HG03159 (cell line): ENCODE results near the gene ESRP2.
A peak's percentile ranks its signal among the peaks of the same experiment; 100 is the strongest.

Experiments
- ATAC-seq: cut with Tn5 transposase; IDR thresholded peaks from one replicate; pipeline ENCODE4 v1.9.1; 2021; ENCODE audit warnings: mild to moderate bottlenecking, moderate library complexity; ENCODE audit not compliant: unreplicated experiment

The ESRP2 gene

DNA sequence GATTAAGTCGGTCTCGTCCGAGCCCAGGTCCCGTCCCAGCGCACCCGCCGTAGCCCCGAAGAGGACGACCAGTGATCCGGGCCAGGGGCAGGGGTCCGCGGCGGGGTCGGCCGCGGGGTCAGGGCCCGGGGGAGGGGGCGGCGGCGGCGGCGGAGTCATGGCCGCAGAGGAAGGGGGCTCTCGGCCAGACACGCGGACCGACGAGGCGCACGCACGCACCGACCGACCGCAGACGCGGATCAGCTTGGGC is at the start of gene ESRP2:
TSS of gene ESRP2 (minus strand) at position 241 of the 250 bp plus-strand sequence. CDS start at position 159, 82 bp downstream.
- no peak for ATAC-seq

DNA sequence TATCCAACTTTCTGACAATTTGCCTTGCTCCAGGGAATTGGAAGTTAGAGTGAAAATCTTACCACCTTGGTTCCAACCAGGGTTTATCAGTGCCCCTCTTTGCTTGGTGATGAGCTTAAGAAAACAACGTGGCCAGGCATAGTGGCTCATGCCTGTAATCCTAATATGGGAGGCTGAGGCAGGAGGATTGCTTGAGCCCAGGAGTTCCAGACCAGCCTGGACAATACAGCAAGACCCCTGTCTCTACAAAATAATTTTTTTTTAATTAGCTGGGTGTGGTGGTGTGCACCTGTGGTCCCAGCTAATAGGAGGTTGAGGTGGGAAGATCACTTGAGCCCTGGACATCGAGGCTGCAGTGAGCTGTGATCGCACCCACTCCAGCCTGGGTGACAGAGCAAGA is 49.8 kb upstream of the ESRP2 start:
- ATAC-seq: no peak

DNA sequence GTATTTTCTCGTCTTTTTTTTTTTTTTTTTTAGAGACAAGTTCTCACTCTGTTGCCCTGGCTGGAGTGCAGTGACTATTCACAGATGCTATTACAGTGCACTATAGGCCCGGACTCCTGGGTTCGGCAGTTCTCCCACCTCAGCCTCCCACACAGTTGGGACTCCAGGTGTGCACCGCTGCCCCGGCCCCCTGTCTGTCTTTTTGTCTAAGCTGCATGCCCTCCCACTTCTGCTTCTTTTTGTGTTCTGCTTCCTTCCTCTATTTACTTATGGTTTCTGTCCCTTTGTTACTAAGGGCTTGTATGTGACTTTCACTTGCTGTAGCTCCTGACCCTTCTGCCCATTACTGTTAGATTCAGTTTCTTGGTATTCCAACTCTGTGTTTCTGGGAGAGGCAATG is 48.9 kb upstream of the ESRP2 start:
- peak; percentile 56 for ATAC-seq

DNA sequence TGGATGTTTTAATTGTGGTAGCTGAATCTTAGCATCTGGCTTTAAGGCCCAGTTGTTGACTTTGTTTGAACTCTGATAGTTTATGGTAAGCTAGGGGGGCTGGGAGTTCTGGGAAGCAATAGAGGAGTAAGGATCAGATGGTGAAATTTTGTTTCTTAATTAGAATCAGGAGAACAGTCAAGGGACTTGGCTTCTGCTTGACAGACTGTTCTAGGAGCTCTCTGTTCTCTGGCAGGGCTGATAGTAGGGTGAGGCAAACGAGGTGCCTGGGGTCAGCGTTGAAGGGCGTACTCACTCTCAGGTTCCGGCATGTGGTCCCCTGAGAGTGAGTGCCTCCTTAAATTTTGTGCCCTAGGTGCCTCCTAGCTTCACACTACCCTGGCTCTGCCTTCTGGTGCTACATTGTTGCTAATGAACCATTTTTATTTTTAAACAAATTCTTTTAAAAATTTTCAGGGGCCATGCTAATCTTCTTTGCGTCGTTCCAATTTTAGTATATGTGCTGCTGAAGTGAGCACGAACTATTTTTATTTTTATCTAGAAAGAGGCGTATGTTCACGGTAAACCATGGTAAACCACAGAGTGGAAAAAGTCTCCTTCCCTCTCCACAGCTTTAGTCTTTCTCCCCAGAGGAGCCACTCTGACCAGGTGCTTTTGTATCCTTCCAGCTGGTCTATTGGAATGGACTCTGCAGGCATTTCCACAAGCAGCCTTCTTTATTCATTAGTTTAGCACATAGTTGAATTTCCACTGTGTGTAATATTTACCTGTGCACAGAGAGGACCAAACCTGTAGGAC is 48.1 kb upstream of the ESRP2 start:
- ATAC-seq: no peak

DNA sequence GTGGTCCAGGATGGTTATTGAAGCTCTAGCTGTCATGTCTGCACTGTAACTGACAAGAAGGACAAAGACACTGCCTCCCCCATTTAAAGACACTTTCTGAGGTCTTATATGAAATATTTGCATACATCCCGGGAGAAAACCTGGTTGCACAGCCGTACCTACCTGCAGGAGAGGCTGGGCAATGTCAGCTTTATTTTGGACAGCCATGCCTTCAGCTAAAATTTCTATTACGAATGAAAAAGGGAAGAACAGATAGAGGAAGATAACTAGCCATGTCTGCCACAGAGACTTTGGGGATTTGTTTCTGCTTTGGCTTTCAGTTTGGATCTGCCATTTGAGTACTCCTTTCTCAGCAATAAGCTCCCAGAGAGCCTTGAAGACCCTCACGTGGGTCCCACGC is 47.4 kb upstream of the ESRP2 start:
- no peak for ATAC-seq

DNA sequence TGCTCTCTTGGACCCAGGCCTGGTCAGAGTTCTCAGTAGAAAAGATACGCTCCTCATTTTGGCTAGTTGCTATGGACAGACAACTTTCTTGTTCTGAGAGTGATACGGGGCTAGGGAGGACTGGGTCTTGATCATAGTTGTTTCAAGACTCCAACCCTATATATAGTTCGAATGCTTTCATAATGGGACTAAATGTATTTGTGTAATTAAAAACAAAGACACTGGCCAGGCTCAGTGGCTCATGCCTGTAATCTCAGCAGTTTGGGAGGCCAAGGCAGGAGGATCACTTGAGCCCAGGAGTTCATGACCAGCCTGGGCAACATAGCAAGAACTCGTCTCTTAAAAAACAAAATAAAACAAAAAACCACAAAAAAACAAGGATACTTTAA is 46.1 kb upstream of the ESRP2 start:
- ATAC-seq: no peak

DNA sequence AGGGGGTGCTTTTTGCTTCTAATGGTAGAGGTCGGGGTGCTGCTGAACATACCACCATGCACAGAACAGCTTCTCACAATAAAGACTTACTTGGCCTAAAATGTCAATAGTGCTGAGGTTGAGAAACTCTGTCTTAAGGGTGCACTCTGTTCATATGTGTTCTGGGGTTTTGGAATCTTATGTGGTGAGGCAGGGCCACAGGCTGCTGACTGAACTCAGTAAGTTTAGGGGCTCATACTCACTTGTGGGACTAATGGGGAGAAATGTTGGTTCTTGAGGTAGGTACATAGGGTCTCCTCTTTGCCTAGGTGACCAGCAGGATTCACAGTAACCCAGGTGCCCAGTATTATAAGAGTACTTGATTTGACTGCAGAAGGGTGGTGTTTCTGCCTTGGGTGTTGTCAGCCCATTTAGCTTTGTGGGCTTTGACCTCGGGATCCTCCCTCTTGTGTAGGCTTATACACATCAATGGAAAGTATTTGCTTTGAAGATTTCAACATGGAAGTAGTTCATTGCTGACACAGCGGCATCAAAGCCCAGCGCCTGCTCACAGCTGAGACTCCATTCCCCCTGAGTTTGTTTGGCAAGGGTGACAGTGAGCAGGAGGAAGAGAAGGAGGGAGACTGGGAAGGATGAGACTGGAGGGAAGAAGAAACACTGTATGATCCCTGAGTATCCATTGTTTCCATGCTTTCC is 45.6 kb upstream of the ESRP2 start:
- no peak for ATAC-seq

DNA sequence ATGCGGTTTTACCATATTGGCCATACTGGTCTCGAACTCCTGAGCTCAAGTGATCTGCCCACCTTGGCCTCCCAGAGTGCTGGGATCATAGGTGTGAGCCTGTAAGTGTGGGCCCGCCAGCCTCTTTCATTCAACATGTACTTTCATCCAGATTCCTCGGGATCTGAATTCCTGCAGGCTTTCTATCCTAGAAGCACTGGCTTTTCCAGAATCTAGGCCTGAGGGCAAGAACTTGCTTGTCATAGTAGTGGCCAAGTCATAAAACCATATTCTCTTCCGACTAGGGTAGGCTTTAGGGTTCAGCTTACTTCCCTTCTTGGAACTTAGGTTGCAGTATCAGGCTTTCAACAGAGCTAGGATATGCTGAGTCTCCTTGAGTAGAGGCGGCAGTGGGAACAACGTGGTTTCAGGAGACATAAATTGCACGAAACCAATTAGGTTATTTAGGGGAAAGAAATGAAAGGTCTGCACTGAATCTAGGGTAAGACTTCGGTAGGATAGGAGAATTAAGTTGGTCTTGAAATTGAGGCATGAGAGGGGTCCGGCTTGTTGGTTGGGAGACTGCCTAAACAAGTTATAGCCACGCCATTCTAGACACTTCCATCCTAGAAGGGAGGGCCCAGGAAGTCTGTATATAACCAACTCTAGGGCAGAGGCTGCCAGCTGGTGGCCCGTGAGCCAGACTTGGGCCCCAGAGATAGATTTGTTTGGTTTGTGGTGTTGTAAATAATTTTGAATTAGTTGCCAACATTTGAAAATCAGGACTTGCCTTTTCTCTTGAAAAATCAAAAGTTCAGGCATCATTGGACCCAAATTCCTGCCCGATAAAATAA is 44.0 kb upstream of the ESRP2 start:
- ATAC-seq: no peak

DNA sequence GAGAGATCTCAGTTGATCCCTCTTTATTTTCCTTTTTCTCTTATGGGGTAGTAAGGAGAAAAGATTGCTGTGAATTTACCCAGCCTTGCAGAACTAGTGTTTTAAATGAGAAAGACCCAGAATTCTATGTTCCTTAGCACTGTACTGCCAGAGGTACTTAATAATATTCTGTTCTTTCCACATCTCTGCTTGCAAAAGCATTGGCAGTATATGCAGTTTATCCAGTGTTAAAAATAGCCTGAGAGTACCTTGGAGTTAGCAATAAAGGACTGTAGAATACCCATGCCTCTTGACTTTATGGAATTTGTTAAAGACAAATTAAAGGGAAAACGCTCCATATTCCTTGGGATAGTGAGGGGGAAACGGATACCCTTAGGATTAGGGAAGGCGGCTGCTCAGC is 40.3 kb upstream of the ESRP2 start:
- ATAC-seq: no peak

DNA sequence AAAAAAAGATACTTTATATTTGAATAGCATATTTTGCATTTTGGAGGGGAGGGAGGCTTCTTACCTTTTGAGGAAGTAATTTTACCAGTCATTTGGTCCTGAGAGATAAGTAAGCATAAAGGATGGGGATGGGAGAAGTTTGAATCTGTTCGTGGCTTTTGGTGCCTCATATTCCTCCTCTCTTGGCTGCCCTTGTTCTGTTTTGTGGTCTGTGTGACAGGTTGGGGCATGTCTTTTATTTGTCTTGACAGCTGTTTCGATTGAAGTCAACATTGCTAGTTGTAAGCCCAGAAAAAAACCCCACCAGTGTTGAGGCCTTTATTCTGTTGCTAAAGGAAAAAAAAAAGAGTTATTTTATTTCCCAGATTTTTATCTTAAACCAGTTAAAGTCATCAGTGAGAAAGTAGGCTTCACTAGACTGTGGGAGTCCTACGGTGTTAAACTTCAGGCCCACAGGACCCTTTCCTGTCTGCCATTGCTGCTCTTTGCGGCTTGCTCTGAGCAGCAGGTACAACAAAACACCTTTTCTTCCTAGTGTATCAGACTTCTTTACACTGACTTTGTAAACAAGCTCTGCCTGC is 39.8 kb upstream of the ESRP2 start:
- ATAC-seq: peak; percentile 51

DNA sequence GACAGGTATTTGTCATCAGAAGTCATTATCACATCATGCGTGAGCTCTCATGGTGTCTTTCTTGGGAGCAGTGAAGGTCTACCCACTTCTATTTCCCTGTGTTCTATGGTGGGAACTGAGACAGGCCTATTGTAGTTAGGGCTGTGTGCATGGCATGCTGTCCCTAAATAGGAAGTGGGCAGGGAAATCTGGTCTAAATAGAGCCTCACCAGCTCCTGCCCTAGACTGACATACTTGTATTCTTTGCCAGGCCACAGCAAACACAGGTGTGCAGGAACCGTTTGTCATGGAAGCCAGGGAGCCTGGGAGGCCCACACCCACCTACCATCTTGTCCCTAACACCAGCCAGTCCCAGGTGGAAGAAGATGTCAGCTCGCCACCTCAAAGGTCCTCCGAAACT is 38.5 kb upstream of the ESRP2 start:
- ATAC-seq: no peak

DNA sequence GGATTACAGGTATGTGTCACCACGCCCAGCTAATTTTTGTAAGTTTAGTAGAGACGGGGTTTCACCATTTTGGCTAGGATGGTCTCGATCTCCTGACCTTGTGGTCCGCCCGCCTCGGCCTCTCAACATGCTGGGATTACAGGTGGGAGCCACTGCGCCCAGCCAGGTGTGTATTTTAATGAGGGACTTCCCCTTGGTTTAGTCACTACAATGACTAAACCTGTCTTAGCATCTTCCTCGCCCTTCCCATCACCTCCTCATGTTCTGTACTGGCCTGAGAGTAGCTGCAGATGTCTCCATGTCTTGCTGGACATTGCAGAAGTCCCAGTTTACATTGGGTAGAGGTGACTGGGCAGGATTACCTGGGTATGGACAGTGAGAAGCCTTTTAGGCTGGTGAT is 38.0 kb upstream of the ESRP2 start:
- ATAC-seq: no peak

DNA sequence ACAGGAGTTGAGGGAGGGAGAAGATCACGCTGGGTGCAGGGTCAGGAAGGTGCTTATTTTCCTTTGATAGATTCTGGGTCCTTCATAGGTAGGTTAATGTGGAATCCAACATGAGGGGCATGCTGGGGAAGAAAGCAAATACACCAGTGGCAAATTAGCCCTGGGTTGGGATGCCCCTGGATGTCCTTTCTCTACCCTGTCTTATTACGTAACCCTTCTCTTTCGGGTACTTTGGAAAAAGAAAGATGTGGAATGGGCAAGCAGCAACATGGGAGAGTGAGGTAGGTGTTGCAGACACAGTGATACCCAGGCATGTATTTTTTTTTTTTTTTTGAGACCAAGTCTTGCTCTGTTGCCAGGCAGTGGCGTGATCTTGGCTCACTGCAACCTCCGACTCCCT is 37.5 kb upstream of the ESRP2 start:
- no peak for ATAC-seq

DNA sequence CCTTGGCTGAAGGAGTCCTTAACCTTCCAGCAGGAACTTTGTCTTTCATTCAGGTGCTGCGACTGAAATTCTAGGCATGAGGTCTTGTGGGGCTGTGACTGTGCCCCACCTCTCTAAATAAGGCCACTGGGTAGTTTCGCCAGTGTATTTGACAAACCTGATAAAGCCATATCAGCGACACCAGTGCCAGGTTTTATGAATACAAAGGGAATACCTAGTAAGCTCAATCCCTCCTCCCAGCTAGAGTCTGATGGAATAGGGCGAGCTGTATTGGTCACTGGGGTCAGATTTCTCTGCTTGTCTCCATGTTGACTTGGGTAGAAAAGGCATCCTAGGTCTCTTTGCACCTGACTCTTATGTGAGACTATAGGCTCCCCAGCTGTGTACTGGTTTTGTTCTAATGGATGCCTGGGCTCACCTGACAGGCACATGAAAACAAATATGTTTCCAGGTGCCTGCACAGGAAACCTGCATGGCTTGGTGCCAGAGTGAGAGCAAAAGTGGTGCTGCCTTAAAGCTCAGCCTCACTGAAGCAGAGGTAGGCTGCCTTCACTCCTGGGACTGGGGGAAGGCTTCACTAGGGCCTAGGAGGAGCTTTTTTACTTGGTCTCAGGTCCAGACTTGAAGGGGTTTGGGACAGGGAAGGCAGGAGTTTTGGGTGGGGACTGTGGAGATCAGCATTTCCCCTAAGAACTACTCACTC is 36.7 kb upstream of the ESRP2 start:
- ATAC-seq: no peak

DNA sequence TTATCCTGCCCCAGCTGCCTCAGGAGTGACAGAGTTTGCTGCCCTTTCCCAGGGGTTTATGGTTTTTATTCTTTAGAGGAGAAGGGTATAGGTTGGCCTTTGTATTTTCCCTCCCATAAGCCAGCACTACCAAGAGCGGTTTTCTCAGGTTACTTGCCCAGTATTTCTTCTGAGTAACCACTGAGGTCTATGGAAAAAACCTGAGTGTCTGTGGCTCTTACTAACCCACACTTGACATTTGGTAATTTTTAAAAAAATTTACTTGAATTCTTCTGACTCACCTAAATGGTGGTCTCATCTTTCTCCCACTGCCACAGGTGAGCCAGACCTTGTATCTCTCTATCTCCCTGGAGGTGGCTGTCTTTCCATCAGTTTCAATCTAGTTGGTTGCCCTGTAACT is 34.4 kb upstream of the ESRP2 start:
- ATAC-seq: no peak

DNA sequence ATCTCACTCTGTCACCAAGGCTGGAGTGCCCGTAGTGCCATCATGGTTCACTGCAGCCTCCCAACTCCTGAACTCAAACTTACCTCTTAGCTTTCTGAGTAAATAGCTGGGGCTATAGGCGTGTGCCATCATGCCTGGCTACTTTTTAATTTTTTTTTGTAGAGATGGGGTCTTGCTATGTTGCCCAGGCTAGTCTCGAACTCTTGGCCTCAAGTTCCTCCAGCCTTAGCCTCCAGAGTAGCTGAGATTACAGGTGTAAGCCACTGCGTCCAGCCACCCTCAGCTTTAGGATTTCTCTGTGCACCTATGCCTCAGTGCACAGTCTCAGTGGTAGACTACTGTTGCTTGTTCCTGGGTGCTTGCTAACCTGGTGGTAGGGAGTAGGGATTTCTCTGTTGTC is 33.9 kb upstream of the ESRP2 start:
- ATAC-seq: no peak

DNA sequence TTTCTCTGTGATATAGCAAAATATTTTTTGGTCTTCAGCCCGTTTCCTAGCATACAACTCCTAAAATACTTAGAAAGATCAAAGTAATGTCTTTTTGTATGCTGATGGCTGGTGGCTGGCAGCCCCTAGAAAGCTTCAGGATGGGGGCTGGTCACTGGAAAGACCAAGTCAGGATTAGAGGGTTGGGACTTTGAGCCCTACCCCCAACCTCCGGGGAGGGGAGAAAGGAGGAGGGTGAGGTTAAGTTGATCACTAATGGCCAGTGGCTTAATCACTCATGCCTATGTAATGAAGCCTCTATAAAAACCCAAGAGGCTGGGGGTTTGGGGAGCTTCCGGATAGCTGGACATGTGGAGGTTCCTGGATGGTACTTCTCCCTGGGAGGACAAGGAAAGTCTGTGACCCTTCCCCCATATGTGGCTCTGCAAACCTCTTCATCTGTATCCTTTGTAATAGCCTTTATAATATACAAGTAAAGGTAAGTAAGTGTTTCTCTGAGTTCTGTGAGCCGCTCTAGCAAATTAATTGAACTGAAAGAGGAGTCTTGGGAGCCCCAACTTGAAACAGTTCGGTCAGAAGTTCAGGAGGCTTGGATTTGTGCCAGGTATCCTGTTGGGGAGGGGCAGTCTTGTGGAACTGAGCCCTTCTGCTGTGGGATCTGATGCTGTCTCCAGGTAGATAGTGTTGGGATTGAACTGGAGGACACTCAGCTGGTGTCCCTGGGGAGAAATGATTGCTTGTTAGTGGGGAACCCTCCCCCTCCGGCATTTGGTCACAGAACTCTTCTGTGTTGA is 31.9 kb upstream of the ESRP2 start:
- no peak for ATAC-seq

DNA sequence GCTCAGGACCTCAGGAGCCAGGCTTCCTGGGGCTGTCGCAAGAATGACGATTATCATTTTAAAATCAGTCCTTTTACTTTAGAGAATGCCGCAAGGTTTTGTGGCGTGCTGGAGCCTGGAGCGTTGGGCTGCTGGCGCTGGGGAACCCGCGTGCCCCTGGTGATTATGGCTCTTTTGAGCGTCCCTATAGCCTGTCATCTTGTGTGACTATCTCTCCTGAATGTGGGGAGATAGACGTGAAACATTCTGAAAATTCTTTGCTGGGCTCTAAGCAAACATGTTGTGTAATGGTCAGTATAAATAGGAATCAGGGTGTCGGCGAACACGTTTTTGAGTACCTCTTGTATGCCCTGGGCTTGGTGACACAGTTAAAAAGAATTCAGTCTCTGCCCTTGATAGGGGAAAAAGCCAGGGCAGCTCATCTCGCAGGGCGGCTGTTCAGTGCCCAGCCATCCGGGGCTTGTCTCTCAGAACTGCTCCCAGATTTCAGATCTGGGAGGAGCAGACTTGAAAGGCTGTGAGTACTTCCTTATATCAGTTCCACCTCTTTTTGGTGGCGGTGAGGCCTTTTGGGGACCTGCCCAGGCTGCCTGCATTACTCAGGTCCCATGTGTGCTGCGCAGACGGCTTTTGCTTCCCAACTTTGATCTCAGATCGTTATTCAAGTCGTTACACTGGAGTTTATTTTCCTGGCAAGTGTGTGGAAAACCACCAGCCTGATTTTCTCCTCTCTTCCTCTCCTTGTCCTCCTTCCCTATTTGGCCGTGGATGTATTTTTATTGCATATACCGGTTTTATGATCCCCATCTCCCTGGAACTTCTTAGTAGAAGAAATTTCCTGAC is 29.4 kb upstream of the ESRP2 start:
- peak; percentile 7 for ATAC-seq
